PC-3 (cell line): ENCODE results near the gene NDUFV1. TPM values are rescaled to one million over a fixed set of nuclear protein-coding genes. Genes with fewer than 3 reads are reported as not detected.
A peak's percentile ranks its signal among the peaks of the same experiment; 100 is the strongest.

Source experiments
- ATAC-seq: fragments of 200-7000 bp; cut with Tn5 transposase; 2 replicates; pipeline ENCODE4 v1.9.1; 2020; ENCODE audit warnings: mild to moderate bottlenecking, moderate library complexity
- BruUV-seq: library from RNA; stranded (reverse); fragments of 400-500 nt; replicated peaks from 2 replicates; lab custom pipeline; 2021; lab: Mats Ljungman, UMichigan
- CTCF ChIA-PET: fragments of 300-600 bp; sonication (Branson Sonifier 250); formaldehyde crosslinking; loops from one replicate; lab custom pipeline; 2022; ENCODE audit warnings: antibody characterized with exemption; lab: Charles Lee
- POLR2A ChIA-PET: fragments of 300-600 bp; sonication (Branson Sonifier 250); formaldehyde crosslinking; loops from one replicate; lab custom pipeline; 2022; ENCODE audit warnings: antibody characterized with exemption; ENCODE audit not compliant: unreplicated experiment; lab: Charles Lee
- DNase-seq: peaks from one replicate; pipeline ENCODE4 v3.0.0-alpha.2; 2015
- H2AFZ ChIP-seq: fragments of 300-600 bp; sonication (generic); 2 replicates; pipeline ENCODE4 v1.6.0; 2016; ENCODE audit warnings: antibody characterized with exemption, low read length
- H3F3A ChIP-seq: fragments of 300-600 bp; sonication (generic); one replicate; pipeline ENCODE4 v1.6.0; 2017; ENCODE audit warnings: antibody characterized with exemption, low read length, control low read depth, mild to moderate bottlenecking; ENCODE audit not compliant: unreplicated experiment
- H3K27ac ChIP-seq: fragments of 300-600 bp; sonication (generic); 2 replicates; pipeline ENCODE4 v1.5.1; 2016; ENCODE audit warnings: mild to moderate bottlenecking, low read length
- H3K27me3 ChIP-seq: fragments of 300-600 bp; sonication (generic); 2 replicates; pipeline ENCODE4 v1.6.1; 2016; ENCODE audit warnings: low read length, mixed read lengths
- H3K36me3 ChIP-seq: fragments of 300-600 bp; sonication (generic); 2 replicates; pipeline ENCODE4 v1.6.1; 2016; ENCODE audit warnings: low read depth, mixed run types, low read length, mixed read lengths
- H3K4me1 ChIP-seq: fragments of 300-600 bp; sonication (generic); 2 replicates; pipeline ENCODE4 v1.5.1; 2016; ENCODE audit warnings: low read length; ENCODE audit not compliant: insufficient read depth
- H3K4me2 ChIP-seq: fragments of 300-600 bp; sonication (generic); 2 replicates; pipeline ENCODE4 v1.6.0; 2016; ENCODE audit warnings: low read length
- H3K4me3 ChIP-seq: fragments of 300-600 bp; sonication (generic); 2 replicates; pipeline ENCODE4 v1.5.1; 2016; ENCODE audit warnings: mild to moderate bottlenecking, low read length, mixed read lengths
- H3K79me2 ChIP-seq: fragments of 300-600 bp; sonication (generic); 2 replicates; pipeline ENCODE4 v1.6.1; 2017; ENCODE audit warnings: low read length, mixed read lengths
- H3K9ac ChIP-seq: fragments of 300-600 bp; sonication (generic); 2 replicates; pipeline ENCODE4 v1.6.0; 2016; ENCODE audit warnings: mild to moderate bottlenecking, low read length
- H3K9me2 ChIP-seq: fragments of 300-600 bp; sonication (generic); replicated peaks from 2 replicates; pipeline ENCODE4 v1.6.1; 2016; ENCODE audit warnings: mixed run types, low read length, mixed read lengths
- H3K9me3 ChIP-seq: fragments of 300-600 bp; sonication (generic); 2 replicates; pipeline ENCODE4 v1.6.1; 2016; ENCODE audit warnings: low read length, mixed read lengths
- H4K20me1 ChIP-seq: fragments of 300-600 bp; sonication (generic); 2 replicates; pipeline ENCODE4 v1.6.1; 2016; ENCODE audit warnings: low read length, mixed read lengths
- EZH2 ChIP-seq: fragments of 300-600 bp; sonication (generic); IDR thresholded peaks from one replicate; pipeline ENCODE4 v1.6.1; 2017; ENCODE audit warnings: antibody characterized with exemption, mild to moderate bottlenecking, low read length; ENCODE audit not compliant: unreplicated experiment
- EZH2phosphoT487 ChIP-seq: fragments of 300-600 bp; sonication (generic); IDR thresholded peaks from 2 replicates; pipeline ENCODE4 v1.6.1; 2018; ENCODE audit warnings: mild to moderate bottlenecking, antibody characterized with exemption, low read length, borderline replicate concordance
- intact Hi-C: fragments of 100-400 bp; cut with micrococcal nuclease; formaldehyde crosslinking; loops from 2 replicates; pipeline ENCODE4 v1.9.0; 2023
- total RNA-seq: library from RNA; depleted of rRNA; stranded (reverse); fragments of >200 nt; gene quantifications from 2 replicates; pipeline ENCODE4 v1.2.3, GENCODE V29; 2014
- TF ChIP-seq, protein P1 (sequence below): fragments of 300-600 bp; sonication (generic); conservative IDR thresholded peaks from 2 replicates; pipeline ENCODE4 v1.5.1; 2017; ENCODE audit warnings: antibody characterized with exemption, low read depth, mild to moderate bottlenecking, low read length

Gene NDUFV1
- total RNA-seq, 1 experiment from 2014 or later: 499 TPM

DNA sequence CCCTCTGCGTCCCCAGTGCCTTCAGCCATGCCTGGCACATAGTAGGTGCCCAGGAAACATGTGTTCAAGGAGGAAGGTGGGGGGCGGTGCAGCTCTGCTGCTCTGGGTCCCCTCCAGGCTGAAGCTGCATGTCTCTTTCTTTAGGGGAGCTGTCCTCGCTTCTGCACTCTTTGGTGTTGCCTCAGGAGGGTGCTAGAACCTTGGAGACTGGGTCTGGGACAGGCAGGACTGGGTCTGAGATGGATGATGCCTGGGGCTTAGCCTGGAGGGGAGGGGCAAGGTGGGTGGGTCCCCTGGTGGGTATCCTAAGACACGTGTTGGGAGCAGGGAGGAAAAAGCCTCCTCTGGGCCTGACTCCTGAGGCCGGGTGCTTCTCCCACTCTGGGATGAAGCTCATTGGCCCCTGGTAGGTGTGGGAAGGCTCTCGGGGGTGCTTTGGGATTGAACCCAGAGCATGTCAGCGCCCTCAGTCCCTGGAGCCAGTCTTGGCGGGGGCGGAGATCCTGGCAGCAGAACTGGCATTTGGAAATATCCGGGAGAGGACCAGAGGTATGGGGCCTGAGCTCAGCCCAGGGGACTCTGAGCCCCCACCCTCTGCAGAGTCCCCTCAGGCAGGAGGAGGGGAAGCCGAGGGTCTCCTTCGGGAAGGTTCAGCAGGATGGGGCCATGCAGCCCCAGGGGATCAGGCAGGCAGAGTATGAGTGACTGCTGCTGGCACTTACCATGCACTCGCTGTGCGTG is 29.8 kb upstream of the NDUFV1 start:
- no TSS peak for BruUV-seq
- Histone ChIP-seq H2AFZ (no peak overlapping the region), H3K4me3 (no peak overlapping the region), H4K20me1 (no peaks in the 10 kb centered on the region), H3K9ac (no peak overlapping the region), H3K36me3 (no peaks in the 10 kb centered on the region), H3K4me2 (no peak overlapping the region), H3K4me1 (peaks cover 18% of the 10 kb centered on the region), H3K79me2 (no peaks in the 10 kb centered on the region), H3F3A (no peaks in the 10 kb centered on the region), H3K9me3 (no peaks in the 10 kb centered on the region), H3K27me3 (no peaks in the 10 kb centered on the region), H3K27ac (no peak overlapping the region), H3K9me2 (no peaks in the 10 kb centered on the region)
- POLR2A ChIA-PET: no interaction called here
- CTCF ChIA-PET: no interaction called here
- intact Hi-C loops: no loop called here
- ATAC-seq (no peak), DNase-seq (no peak)
- TF ChIP-seq EZH2phosphoT487 (no peak), EZH2 (no peak)
- TF ChIP-seq, protein P1, sequence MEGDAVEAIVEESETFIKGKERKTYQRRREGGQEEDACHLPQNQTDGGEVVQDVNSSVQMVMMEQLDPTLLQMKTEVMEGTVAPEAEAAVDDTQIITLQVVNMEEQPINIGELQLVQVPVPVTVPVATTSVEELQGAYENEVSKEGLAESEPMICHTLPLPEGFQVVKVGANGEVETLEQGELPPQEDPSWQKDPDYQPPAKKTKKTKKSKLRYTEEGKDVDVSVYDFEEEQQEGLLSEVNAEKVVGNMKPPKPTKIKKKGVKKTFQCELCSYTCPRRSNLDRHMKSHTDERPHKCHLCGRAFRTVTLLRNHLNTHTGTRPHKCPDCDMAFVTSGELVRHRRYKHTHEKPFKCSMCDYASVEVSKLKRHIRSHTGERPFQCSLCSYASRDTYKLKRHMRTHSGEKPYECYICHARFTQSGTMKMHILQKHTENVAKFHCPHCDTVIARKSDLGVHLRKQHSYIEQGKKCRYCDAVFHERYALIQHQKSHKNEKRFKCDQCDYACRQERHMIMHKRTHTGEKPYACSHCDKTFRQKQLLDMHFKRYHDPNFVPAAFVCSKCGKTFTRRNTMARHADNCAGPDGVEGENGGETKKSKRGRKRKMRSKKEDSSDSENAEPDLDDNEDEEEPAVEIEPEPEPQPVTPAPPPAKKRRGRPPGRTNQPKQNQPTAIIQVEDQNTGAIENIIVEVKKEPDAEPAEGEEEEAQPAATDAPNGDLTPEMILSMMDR: no peak

DNA sequence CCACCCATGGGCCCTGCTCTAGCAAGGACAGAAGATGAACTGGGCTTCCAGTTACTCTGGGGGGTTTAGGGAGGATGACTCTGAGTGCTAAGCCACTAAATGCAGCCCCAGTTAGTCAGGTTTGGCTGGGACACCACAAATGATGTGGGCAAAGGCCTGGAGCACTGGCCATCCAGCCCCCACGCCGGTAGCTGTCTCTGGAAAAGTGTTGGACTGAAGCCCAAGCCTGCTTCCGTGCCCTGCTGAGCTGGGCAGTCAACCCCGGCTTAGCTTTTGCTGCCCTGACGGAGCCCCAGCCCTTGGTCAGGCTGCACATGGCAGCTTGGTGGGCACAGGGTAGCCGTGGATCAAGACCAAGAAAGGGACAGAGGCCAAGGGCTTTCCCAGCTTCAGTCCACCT is 28.8 kb upstream of the NDUFV1 start:
- H3K4me1 ChIP-seq: peaks cover 25% of the 10 kb centered on the region
- no peaks in the 10 kb centered on the region for H3K36me3 ChIP-seq
- H3K9me3 ChIP-seq: no peaks in the 10 kb centered on the region
- ChIA-PET POLR2A (no interaction called here), CTCF (no interaction called here)
- H3F3A ChIP-seq: no peaks in the 10 kb centered on the region
- no peaks in the 10 kb centered on the region for H4K20me1 ChIP-seq
- no peak overlapping the region for H3K9ac ChIP-seq
- ATAC-seq (no peak), DNase-seq (no peak)
- TF ChIP-seq EZH2 (no peak), EZH2phosphoT487 (no peak)
- TF ChIP-seq, protein P1: no peak
- no peak overlapping the region for H2AFZ ChIP-seq
- BruUV-seq: no TSS peak
- no peaks in the 10 kb centered on the region for H3K27me3 ChIP-seq
- no peak overlapping the region for H3K27ac ChIP-seq
- no peak overlapping the region for H3K4me2 ChIP-seq
- no peaks in the 10 kb centered on the region for H3K79me2 ChIP-seq
- no peaks in the 10 kb centered on the region for H3K9me2 ChIP-seq
- intact Hi-C loops: no loop called here
- H3K4me3 ChIP-seq: no peak overlapping the region

DNA sequence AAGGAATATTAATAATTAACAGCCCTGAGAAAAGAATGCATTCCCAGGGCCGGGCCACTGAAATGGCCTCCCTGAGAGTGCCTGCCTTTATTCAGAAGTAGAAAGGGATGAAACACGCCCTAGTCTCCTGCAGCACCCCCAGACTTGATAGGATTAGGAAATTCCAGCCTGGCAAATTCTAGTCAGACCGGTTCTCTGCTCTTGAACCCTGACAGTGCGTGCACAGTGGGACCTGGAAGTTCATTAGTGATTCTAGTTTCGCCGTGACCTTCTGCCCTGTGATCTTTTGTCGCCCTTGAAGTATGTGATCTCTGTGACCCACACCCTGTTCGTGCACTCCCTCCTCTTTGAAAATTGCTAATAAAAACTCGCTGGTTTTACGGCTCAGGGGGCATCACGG is 25.3 kb upstream of the NDUFV1 start:
- H3K9me3 ChIP-seq: no peaks in the 10 kb centered on the region
- H3K36me3 ChIP-seq: no peaks in the 10 kb centered on the region; the same call in 1 of the 2 replicates
- H2AFZ ChIP-seq: no peak overlapping the region
- peak overlapping the region; percentile 19; the same call in 1 of the 2 replicates for H3K4me2 ChIP-seq
- H3K4me3 ChIP-seq: no peak overlapping the region
- 0 out of 2 replicates have a peak, but pooled peaks cover 6% of the 10 kb centered on the region for H4K20me1 ChIP-seq
- H3K27ac ChIP-seq: no peak overlapping the region
- peaks cover 26% of the 10 kb centered on the region for H3K4me1 ChIP-seq
- DNase-seq: no peak
- intact Hi-C loops: no loop called here
- BruUV-seq: no TSS peak
- H3K79me2 ChIP-seq: peaks cover 19% of the 10 kb centered on the region
- ChIA-PET POLR2A (no interaction called here), CTCF (no interaction called here)
- TF ChIP-seq, protein P1: no peak
- TF ChIP-seq EZH2phosphoT487 (no peak), EZH2 (no peak)
- H3K9me2 ChIP-seq: no peaks in the 10 kb centered on the region
- no peak for ATAC-seq
- H3K9ac ChIP-seq: no peak overlapping the region
- no peaks in the 10 kb centered on the region for H3F3A ChIP-seq
- no peaks in the 10 kb centered on the region for H3K27me3 ChIP-seq
